K562 (cell line): ENCODE measurements around the gene DPEP1. TPM values are rescaled to one million over a fixed set of nuclear protein-coding genes. Genes with fewer than 3 reads are reported as not detected.

Source experiments
- ASH1L ChIP-seq: fragments of 450-650 bp; IDR thresholded peaks from 2 replicates; pipeline ENCODE4 v1.6.1; 2018; ENCODE audit warnings: borderline replicate concordance, mild to moderate bottlenecking, low read depth; ENCODE audit not compliant: partially characterized antibody
- BMI1 ChIP-seq: fragments of 150-350 bp; IDR thresholded peaks from 2 replicates; pipeline ENCODE4 v1.6.1; 2014; ENCODE audit warnings: low read length
- CBFB ChIP-seq: sonication (generic); formaldehyde crosslinking; IDR thresholded peaks from 2 replicates; pipeline ENCODE4 v1.4.0; 2020; ENCODE audit warnings: mild to moderate bottlenecking, missing genetic modification reagents
- CCAR2 ChIP-seq: fragments of 200-400 bp; formaldehyde crosslinking; IDR thresholded peaks from 2 replicates; pipeline ENCODE4 v1.6.1; 2017; ENCODE audit warnings: mild to moderate bottlenecking, low read depth, low read length
- CEBPG ChIP-seq, 3 experiments: fragments of 200-800 bp in 1 of 3; sonication (Bioruptor generic) in 1 of 3; sonication (generic) in 1 of 3; formaldehyde crosslinking in 1 of 3; IDR thresholded peaks in 2 of 3; conservative IDR thresholded peaks in 1 of 3; 2 replicates each; pipeline versions ENCODE4 v1.6.1 to v1.8.0; 2016 to 2022; ENCODE audit warnings: missing compliant biosample characterization in 2 of 3, missing genetic modification characterization in 2 of 3, mild to moderate bottlenecking in 1 of 3, missing genetic modification reagents in 1 of 3
- CREB1 ChIP-seq, 2 experiments: sonication (generic) in 1 of 2; formaldehyde crosslinking in 1 of 2; IDR thresholded peaks; 2 replicates each; pipeline versions ENCODE4 v1.6.1 to v1.8.0; 2012 to 2022; ENCODE audit warnings: inconsistent platforms in 1 of 2, mild to moderate bottlenecking in 1 of 2, missing genetic modification reagents in 1 of 2, moderate library complexity in 1 of 2
- CREB3L1 ChIP-seq: fragments of 450-650 bp; IDR thresholded peaks from 2 replicates; pipeline ENCODE4 v1.6.1; 2014; ENCODE audit warnings: low read depth, mild to moderate bottlenecking, moderate library complexity, borderline replicate concordance
- ILF3 ChIP-seq: fragments of 450-650 bp; IDR thresholded peaks from 2 replicates; pipeline ENCODE4 v1.6.1; 2018; ENCODE audit warnings: antibody characterized with exemption, mild to moderate bottlenecking, moderate library complexity, borderline replicate concordance
- LCOR ChIP-seq: sonication (generic); formaldehyde crosslinking; IDR thresholded peaks from 2 replicates; pipeline ENCODE4 v1.8.0; 2022; ENCODE audit warnings: mild to moderate bottlenecking, missing genetic modification reagents
- MAZ ChIP-seq, 2 experiments: fragments of 450-650 bp in 1 of 2; sonication (generic) in 1 of 2; formaldehyde crosslinking; IDR thresholded peaks in 1 of 2; conservative IDR thresholded peaks in 1 of 2; 2 replicates each; pipeline versions ENCODE4 v1.4.0 to v1.5.0; 2020; ENCODE audit warnings: mild to moderate bottlenecking in 1 of 2, missing genetic modification reagents in 1 of 2
- MCM7 ChIP-seq, 2 experiments: fragments of 450-650 bp; IDR thresholded peaks; 2 replicates each; pipeline ENCODE4 v1.6.1; 2016 to 2018
- NBN ChIP-seq: fragments of 450-650 bp; IDR thresholded peaks from 2 replicates; pipeline ENCODE4 v1.6.1; 2016; ENCODE audit warnings: low read depth, mild to moderate bottlenecking
- NCOA4 ChIP-seq: fragments of 450-650 bp; IDR thresholded peaks from 2 replicates; pipeline ENCODE4 v1.6.1; 2018; ENCODE audit warnings: mild to moderate bottlenecking; ENCODE audit not compliant: partially characterized antibody
- NCOR1 ChIP-seq: fragments of 450-650 bp; IDR thresholded peaks from 2 replicates; pipeline ENCODE4 v1.6.1; 2016; ENCODE audit warnings: mild to moderate bottlenecking, moderate library complexity
- NFYB ChIP-seq: IDR thresholded peaks from 2 replicates; pipeline ENCODE4 v1.6.1; 2011; ENCODE audit warnings: mild to moderate bottlenecking, moderate library complexity; ENCODE audit not compliant: insufficient read length; ENCODE audit errors: extremely low read depth
- NR1H2 ChIP-seq: sonication (generic); formaldehyde crosslinking; IDR thresholded peaks from 2 replicates; pipeline ENCODE4 v1.4.0; 2020; ENCODE audit warnings: mild to moderate bottlenecking, missing genetic modification reagents
- POLR2A ChIP-seq: fragments of 450-650 bp; conservative IDR thresholded peaks from 2 replicates; pipeline ENCODE4 v1.6.1; 2016
- PPARD ChIP-seq: fragments of 250-450 bp; sonication (Bioruptor Pico); IDR thresholded peaks from 2 replicates; pipeline ENCODE4 v1.8.0; 2022; ENCODE audit warnings: inconsistent platforms, mild to moderate bottlenecking, moderate library complexity
- STAG1 ChIP-seq: sonication (generic); formaldehyde crosslinking; IDR thresholded peaks from 2 replicates; pipeline ENCODE4 v1.5.0; 2020; ENCODE audit warnings: missing genetic modification reagents, borderline replicate concordance
- TGIF2 ChIP-seq: sonication (generic); formaldehyde crosslinking; IDR thresholded peaks from 2 replicates; pipeline ENCODE4 v1.8.1; 2022; ENCODE audit warnings: mild to moderate bottlenecking, missing genetic modification reagents, moderate library complexity
- WHSC1 ChIP-seq: IDR thresholded peaks from one replicate; pipeline ENCODE4 v1.6.1; 2012; ENCODE audit warnings: low read length, control low read depth, inconsistent platforms
- ZBTB43 ChIP-seq: sonication (generic); formaldehyde crosslinking; IDR thresholded peaks from 2 replicates; pipeline ENCODE4 v1.8.0; 2023; ENCODE audit warnings: mild to moderate bottlenecking, missing genetic modification reagents
- ZNF217 ChIP-seq: sonication (generic); formaldehyde crosslinking; IDR thresholded peaks from 2 replicates; pipeline ENCODE4 v1.8.0; 2022; ENCODE audit warnings: mild to moderate bottlenecking, missing genetic modification reagents
- ZNF668 ChIP-seq: fragments of 250-450 bp; sonication (Bioruptor Pico); IDR thresholded peaks from 2 replicates; pipeline ENCODE4 v1.8.0; 2022; ENCODE audit warnings: mild to moderate bottlenecking, inconsistent platforms
- polyA plus RNA-seq, 8 experiments: library from polyadenylated mRNA; depleted of rRNA in 4 of 8; stranded (reverse) in 5 of 8; unstranded in 3 of 8; fragments of >200 nt; fragmentation: Nextera tagmentation in 2 of 8; fragmentation: Illumina TruSeq in 1 of 8; extraction: Ambion mirVana in 2 of 8; extraction: Trizol in 1 of 8; gene quantifications; 2 replicates each; pipeline versions ENCODE4 v1.2.1 to v1.2.3, GENCODE V29; 2011 to 2014; ENCODE audit warnings: inconsistent platforms in 1 of 8, missing spikeins in 1 of 8
- total RNA-seq, 7 experiments: library from RNA; depleted of rRNA in 6 of 7; stranded (reverse); fragments of >200 nt in 6 of 7; fragmentation: Illumina TruSeq in 2 of 7; extraction: Trizol in 2 of 7; gene quantifications; 2 replicates each; pipeline versions ENCODE4 v1.2.1 to v1.2.3, GENCODE V29; 2011 to 2021; ENCODE audit warnings: low replicate concordance in 1 of 7
- TF ChIP-seq, protein P1 (sequence below): IDR thresholded peaks from 2 replicates; pipeline ENCODE4 v1.6.1; 2011; ENCODE audit not compliant: insufficient read length; ENCODE audit errors: extremely low read depth

Gene DPEP1
- total and polyA plus RNA-seq, 9 of the 15 experiments (the other 6 are each of a cell fraction or from before 2014, with no cell fraction given), result 0.14 to 0.31 (median 0.20) TPM; not detected in 6

DNA sequence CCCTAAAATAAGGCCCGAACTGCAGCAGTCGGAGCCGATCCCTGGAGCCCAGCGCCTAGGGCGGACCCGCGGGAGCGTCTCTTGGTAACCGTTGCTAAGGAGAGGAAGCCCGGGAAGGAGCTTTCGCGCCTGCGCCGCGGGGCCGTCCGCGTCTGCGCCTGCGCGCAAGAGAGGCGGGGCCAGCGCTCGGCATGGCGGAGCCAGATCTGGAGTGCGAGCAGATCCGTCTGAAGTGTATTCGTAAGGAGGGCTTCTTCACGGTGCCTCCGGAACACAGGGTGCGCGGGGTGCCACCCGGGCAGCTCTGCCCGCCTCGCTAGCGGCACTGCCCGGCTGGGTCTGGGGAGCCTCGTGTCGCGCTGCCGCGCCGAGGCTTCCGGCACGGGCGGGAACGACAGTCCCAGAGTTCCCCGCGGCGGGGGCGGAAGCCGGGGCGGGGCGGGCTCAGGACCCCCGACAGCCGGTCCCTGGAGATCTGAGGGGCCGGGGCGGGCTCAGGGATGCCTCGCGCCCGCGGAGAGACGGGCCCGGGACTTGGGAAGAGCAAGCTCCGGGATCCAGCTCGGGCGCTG, 73.2 kb downstream of the DPEP1 start, which contains the start of gene CDK10 (continued):
- TF ChIP-seq MCM7 (IDR thresholded peaks at IDR 0.05) (no peak), STAG1 (no peak), ZNF217 (CRISPR knock-in tag) (no peak), CBFB (CRISPR knock-in tag) (no peak), ZBTB43 (CRISPR knock-in tag) (no peak), NFYB (no peak), CREB1 (IDR thresholded peaks at IDR 0.05) (no peak), CREB1 (CRISPR knock-in tag; IDR thresholded peaks at IDR 0.05) (no peak), CCAR2 (no peak), ZNF668 (CRISPR knock-in tag) (no peak), POLR2A (peak; percentile 96), NCOR1 (no peak), CEBPG (CRISPR knock-in tag; IDR thresholded peaks at IDR 0.05) (no peak), CEBPG (tag; conservative IDR thresholded peaks at IDR 0.05 in 1 of 2, IDR thresholded peaks at IDR 0.05 in 1 of 2) (no peak), ASH1L (no peak), ILF3 (no peak), PPARD (CRISPR knock-in tag) (no peak), NCOA4 (no peak), TGIF2 (CRISPR knock-in tag) (no peak), WHSC1 (no peak), NR1H2 (no peak), CREB3L1 (peak; percentile 40; the same call in 1 of the 2 replicates), BMI1 (peak; percentile 93), NBN (no peak), LCOR (CRISPR knock-in tag) (no peak), MAZ (CRISPR knock-in tag; conservative IDR thresholded peaks at IDR 0.05 in 1 of 2, IDR thresholded peaks at IDR 0.05 in 1 of 2) (peak in 1 of 2 experiments; percentile 84)
- TF ChIP-seq, protein P1, sequence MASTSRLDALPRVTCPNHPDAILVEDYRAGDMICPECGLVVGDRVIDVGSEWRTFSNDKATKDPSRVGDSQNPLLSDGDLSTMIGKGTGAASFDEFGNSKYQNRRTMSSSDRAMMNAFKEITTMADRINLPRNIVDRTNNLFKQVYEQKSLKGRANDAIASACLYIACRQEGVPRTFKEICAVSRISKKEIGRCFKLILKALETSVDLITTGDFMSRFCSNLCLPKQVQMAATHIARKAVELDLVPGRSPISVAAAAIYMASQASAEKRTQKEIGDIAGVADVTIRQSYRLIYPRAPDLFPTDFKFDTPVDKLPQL, result no peak
